ENCODE results near the gene CMTR1.

DNA sequence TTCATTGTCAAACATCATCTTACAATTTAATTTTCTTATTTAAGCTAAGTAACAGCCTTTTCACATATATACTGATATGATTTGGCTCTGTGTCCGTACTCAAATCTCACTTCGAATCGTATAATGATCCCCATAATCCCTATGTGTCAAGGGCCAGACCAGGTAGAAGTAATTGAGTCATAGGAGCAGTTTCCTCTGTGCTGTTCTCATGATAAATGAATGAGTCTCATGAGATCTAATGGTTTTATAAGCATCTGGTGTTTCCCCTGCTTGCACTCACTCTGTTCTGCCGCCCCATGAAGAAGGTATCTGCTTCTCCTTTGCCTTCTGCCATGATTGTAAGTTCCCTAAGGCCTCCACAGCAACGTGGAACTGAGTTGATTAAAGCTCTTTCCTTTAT lies 25.1 kb upstream of the CMTR1 start:
- TF ChIP-seq, protein P1, sequence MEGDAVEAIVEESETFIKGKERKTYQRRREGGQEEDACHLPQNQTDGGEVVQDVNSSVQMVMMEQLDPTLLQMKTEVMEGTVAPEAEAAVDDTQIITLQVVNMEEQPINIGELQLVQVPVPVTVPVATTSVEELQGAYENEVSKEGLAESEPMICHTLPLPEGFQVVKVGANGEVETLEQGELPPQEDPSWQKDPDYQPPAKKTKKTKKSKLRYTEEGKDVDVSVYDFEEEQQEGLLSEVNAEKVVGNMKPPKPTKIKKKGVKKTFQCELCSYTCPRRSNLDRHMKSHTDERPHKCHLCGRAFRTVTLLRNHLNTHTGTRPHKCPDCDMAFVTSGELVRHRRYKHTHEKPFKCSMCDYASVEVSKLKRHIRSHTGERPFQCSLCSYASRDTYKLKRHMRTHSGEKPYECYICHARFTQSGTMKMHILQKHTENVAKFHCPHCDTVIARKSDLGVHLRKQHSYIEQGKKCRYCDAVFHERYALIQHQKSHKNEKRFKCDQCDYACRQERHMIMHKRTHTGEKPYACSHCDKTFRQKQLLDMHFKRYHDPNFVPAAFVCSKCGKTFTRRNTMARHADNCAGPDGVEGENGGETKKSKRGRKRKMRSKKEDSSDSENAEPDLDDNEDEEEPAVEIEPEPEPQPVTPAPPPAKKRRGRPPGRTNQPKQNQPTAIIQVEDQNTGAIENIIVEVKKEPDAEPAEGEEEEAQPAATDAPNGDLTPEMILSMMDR (IDR thresholded peaks at IDR 0.05) = no peak
- no peak for TF ChIP-seq POLR2A (IDR thresholded peaks at IDR 0.05)
- no peak for TF ChIP-seq EP300 (IDR thresholded peaks at IDR 0.05)

Measured in ovary (tissue), 3 donors.